NK-92 treated with Interleukin-12 subunit alpha and Interleukin-12 subunit beta, amount 100 ng/mL, for 24 hours (cell line): ENCODE data around the gene PLAC8L1.

ENCODE experiments used
- DNase-seq: peaks from one replicate; lab custom pipeline; 2025; lab: John Stamatoyannopoulos, UW

The PLAC8L1 gene

DNA sequence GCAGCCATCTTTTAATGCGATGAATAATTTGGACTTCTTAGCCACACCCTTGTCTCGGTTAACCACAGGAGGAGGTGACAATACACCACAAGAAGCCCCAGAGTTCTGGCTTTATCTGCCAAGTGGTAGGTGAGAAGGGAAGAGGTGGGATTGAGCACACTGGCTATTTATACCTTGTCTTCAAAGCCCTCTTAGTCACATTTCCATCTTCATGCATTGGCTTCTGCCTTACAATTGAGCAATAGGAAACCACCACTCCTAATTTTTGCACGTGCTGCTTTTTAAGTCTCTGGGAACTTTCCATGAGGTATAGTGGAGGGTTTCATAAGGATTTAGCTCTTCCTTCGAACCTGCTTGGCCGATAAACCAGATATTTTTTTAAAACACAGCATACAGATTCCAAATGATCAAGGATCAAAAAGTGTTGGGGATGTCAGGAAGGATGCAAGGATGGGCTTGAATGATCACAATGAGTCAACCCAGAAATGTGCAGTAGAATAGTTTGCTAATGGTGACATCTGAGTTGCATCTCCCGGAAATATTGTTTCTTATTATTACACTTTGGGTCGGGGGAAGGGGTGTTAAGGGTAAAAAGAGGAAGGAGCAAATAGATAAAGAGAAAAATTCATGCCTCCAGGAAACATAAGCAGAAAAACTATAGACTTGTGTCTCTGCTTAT lies 25.5 kb downstream of the PLAC8L1 start:
- DNase-seq = peak; percentile 25

DNA sequence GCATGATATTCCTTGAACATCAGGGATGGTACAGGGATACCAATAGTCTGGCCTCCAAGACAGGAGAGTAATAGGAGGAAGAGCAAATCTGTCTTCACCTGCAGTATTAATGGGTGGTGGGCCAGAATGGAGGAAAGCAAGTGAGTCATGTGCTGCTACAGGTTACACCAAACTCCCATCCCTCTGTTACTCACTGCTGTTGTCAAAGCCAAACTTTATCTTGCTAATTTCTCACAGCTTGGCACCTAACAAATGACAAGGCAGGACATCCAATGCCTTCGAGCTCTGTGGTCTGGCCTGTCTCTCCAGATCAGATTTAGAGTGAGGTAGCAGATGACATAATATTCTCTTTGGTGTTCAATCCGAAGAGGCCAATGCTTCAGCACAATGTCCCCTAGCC lies 26.8 kb downstream of the PLAC8L1 start:
- DNase-seq = no peak

DNA sequence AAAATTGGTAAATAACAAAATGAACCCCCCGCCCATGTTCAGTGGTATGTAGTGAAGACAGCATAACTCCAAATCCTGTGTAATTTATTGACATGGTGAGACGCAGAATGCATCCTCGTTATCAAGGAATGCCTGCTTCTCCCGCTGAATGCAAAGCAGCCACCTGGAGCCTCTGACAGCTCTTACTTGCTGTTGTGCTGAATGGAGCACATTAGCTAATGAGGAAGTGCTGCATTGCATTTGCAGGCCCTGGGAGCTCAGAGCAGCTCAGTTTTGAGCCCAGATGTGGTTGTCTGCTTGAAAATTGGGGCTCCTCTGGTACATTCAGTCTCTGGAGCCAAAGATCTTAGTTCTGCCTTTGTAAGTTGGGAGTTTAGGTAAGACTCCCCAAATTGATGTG lies 28.9 kb downstream of the PLAC8L1 start:
- DNase-seq = no peak

- no peak for DNase-seq
Observed at GRCh38 chr5:146076028-146076427, 29.3 kb downstream of the PLAC8L1 start.

DNA sequence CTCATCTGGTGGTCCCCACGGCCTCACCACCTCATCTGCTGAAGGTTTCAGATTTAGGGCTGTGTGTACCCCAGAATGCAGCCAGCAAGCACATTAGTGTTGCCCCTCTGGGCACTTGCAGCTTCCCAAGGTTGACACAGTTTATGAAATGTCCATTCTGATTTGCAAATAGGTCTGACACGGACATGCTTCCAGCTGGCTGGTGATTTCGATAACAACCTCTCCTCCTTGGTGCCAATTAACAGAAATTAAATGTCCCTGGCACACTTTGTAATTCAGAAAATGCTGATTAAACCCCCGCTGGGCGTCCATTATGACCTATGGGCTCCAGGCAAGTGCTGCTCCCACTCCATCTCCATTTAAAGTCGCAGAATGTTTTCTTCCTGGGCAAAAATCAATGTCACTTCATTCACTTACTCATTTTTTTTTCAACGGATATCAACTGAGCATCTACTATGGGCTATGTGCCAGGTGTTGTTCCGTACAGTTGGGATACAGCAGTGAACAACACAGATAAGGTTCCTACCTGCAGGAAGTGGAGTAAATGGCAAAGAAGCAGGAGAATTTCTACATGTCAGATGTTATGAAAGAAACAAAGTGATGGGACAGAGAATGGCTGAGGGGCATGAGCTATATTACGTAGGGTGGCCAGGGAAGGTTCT lies 32.0 kb downstream of the PLAC8L1 start:
- no peak for DNase-seq

GRCh38 chr5:146072595-146072994 lies 32.8 kb downstream of the PLAC8L1 start:
- no peak for DNase-seq

DNA sequence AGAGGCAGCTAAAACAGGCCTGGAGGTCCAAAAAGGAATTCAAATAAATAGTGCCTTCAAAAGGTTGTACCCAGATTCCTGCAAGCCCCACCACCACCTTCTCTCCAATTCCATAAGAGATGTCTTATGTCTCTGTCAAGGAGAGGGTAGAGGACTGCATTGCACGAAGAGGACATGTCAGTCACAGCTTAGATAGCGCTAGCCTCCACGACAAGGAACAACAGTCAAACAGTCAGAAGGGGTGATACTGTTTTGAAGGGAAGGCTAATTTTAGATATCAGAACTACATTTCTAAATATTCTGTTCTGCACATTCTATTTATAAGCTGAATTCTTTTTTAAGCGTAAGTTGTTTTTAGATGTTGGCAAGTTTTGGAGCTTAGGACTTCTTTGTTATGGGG lies 34.2 kb downstream of the PLAC8L1 start:
- no peak for DNase-seq

GRCh38 chr5:146070746-146071145 lies 34.6 kb downstream of the PLAC8L1 start:
- no peak for DNase-seq

DNA sequence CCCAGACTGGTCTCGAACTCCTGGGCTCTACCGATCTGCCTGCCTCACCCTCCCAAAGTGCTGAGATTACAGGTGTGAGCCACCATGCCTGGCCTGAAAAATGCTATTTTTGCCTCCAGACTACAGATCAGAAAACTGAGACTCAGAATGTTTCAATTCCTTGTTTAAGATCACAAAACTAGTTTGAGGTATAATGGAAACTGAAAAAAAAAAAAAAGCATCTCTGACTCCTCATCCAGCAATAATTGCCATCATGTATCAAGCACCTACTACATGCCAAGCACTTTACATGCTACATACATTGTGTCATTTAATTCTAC lies 35.6 kb downstream of the PLAC8L1 start:
- DNase-seq = no peak

GRCh38 chr5:146068977-146069779 lies 36.2 kb downstream of the PLAC8L1 start:
- DNase-seq = no peak

GRCh38 chr5:146068206-146068605 lies 37.2 kb downstream of the PLAC8L1 start:
- no peak for DNase-seq

DNA sequence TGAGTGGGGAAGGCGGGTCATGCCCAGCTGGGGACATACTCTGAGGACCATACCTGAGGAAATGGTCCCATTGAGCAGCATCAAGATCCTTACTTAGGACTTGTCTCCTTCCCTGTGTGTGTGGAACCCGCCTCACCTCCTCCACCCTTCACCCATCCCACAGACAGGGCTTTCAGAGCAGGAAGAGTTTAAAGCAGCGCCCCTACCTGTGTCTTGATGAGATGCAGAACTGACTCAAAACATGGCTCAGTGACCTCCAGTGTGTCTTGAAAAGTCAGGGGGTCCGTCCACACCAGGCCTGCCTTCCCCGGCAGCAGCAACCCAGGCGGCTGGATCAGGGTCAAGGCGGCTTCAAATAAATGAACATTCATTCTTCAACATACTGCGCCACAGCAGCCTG lies 38.4 kb downstream of the PLAC8L1 start:
- no peak for DNase-seq

DNA sequence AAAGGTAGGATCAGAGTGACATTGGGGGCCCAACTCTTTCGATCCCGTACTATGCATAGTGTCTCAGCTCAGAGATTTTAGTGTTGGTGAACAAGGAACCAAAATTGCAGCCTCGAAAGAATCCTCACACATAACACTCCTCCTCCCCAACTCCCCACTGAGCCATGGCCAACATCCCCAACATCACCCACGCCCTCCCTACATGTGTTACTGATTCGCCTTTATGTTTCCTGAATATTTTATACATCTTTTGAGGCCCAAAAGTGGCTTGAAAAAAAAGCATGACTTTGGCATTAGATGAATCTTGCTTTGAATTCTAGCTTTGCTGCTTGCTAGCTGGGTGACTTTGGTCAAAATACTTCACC lies 45.2 kb downstream of the PLAC8L1 start:
- no peak for DNase-seq

GRCh38 chr5:146059460-146060220 lies 45.7 kb downstream of the PLAC8L1 start:
- DNase-seq = no peak

DNA sequence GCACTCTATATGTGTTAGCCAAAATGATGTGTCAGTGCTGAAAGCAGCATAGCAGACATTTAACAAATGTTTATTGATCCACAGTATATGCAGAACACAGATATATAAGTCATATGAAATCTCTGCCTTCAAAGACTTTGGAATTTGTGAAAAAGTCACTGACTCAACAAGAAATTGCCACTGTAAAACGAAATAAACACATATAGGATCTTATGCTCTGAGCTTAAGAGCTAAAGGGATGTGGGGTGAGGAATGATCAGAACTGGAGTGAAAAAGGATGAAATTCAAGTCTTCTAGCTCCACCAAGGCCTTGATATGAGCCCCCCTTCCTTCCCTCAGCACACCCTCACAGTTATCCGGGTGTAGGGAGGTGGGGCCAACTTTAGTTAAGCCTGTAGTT lies 49.9 kb downstream of the PLAC8L1 start:
- no peak for DNase-seq

DNA sequence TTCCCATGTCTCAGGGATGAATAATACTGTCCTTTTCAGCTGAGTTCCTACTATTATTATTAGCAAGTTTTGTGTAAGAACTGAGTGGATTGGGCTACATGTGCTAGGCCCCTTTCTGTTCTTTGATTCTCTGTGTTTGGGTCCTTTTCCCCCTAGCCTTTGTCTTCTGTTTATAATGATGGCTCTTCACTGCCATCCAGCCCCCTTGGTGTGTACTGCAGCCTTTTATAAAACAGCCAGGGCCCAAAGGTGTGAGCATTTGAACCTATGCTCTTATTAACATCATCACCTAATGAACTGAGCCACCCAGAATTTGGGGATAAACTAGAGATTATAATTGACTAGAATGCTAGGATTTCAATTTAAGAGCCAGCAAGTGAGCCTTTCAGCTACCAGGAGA lies 52.6 kb downstream of the PLAC8L1 start:
- no peak for DNase-seq

GRCh38 chr5:146051678-146052077 lies 53.7 kb downstream of the PLAC8L1 start:
- DNase-seq = no peak

DNA sequence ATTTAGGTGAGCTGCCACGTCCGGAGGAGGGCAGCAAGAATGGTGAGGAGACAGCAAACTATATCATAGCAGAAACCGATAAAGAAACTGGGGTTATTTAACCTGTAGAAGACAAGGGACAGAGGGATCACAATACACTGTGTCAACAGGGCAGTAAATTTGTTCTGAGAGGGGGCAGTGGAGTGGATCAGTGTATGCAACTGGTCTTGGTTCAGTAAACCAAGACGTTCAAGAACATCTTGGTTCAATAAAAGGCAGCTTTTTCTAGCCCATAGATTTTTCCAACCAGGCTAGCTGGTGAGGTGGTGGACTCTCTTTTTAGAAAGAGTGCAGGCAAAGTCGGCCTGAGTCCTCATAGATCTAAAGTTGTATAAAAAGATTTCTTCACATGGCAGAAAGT lies 55.3 kb downstream of the PLAC8L1 start:
- DNase-seq = no peak

GRCh38 chr5:146049704-146050026 lies 55.7 kb downstream of the PLAC8L1 start:
- DNase-seq = no peak

DNA sequence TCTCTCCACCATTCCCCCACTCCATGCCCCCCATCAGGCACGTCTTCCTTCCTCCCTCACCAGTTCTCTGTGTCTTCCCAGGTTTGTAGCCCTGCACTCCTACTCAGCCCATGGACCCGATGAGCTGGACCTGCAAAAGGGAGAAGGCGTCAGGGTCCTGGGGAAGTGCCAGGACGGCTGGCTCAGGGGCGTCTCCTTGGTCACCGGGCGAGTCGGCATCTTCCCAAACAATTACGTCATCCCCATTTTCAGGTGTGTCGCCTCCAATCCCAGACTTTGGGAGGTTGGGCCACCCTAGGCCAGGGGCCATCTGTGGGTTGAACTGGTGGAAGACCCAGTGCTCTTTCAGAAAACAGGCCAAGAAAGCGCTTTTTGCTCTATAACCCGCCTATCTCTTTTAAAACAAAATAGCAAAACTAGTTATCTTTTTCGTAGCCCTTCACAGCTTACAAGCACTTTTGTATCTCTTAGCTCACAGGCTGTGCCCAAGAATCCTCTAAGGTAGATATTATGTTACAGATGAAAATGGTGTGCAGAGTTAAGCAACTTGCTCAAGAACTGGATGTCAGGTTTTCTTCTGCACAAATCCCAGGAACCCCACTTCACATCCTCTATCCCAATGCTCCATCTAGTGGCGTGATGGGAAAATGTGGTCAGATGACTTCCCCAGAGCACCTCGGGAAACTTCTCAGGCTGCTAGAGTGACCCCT lies 56.2 kb downstream of the PLAC8L1 start:
- peak; percentile 8 for DNase-seq

DNA sequence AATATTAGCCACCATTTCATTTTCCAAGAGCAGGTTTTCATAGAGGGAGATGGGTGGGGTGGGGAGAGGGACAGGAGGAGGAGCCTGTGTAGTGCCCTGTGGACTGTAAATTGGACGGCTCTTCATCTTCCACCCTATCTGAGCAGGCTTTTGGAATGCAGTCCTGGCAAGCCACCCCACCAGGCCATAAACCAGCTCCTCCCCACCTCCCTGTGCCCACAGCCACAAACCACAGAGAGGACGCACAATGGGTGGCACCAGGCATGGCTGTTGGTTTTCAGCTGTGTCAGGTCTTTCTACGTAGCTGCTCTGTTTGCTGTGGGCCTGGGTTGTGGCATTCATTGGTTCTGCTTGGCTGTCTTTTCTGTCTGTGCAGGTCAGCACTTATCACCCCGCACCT lies 58.0 kb downstream of the PLAC8L1 start:
- DNase-seq = no peak

DNA sequence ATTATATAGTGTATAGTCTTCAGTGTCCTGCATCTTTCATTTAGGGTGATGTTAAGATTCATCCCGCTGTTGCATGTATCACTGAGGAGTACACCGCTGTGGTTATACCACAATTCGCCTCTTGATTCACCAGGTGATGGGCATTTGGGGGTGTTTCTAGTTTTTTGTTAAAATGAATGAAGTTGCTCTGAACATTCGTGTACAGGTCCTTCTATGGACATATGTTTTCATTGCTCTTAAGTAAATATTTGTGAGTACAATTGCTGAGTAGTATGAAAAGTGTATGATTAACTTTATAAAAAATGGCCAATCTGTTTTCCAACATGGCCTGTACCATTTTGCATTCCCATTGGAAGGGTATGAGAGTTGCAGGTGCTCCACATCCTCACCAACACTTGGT lies 61.7 kb downstream of the PLAC8L1 start:
- DNase-seq = no peak
